H1 (cell line): Measurements from ENCODE around the gene RIMS1. TPM values are rescaled to one million over a fixed set of nuclear protein-coding genes. Genes with fewer than 3 reads are reported as not detected.

Experiments used
- CTCF ChIA-PET: fragments of 300-600 bp; sonication (Branson Sonifier 250); formaldehyde crosslinking; loops from one replicate; lab custom pipeline; 2021; ENCODE audit not compliant: partially characterized antibody; lab: Charles Lee
- POLR2A ChIA-PET: fragments of 300-600 bp; sonication (Branson Sonifier 250); formaldehyde crosslinking; loops from one replicate; lab custom pipeline; 2021; ENCODE audit warnings: inconsistent platforms; ENCODE audit not compliant: partially characterized antibody; lab: Charles Lee
- DNase-seq, 2 experiments: peaks; one replicate each; pipeline versions ENCODE4 v3.0.0 to v3.0.0-alpha.2; 2010 to 2022; ENCODE audit warnings: low spot score in 2 of 2, low read depth in 1 of 2, mixed read lengths in 1 of 2
- FAIRE-seq: peaks from 2 replicates; lab custom pipeline; 2011; peaks lifted over from hg19 to GRCh38; lab: Jason Lieb, UNC
- H2AFZ ChIP-seq: 2 replicates; pipeline ENCODE4 v1.8.1; 2012; ENCODE audit warnings: low read length, inconsistent platforms
- H2AK5ac ChIP-seq: 2 replicates; pipeline ENCODE4 v1.6.1; 2013; ENCODE audit warnings: low read depth, low read length
- H2BK120ac ChIP-seq: replicated peaks from 2 replicates; pipeline ENCODE3; 2013; ENCODE audit warnings: low read depth, low read length, inconsistent platforms
- H2BK12ac ChIP-seq: 2 replicates; pipeline ENCODE4 v1.6.1; 2013; ENCODE audit warnings: low read depth, low read length
- H2BK15ac ChIP-seq: 2 replicates; pipeline ENCODE4 v1.6.1; 2013; ENCODE audit warnings: low read length
- H2BK20ac ChIP-seq: 2 replicates; pipeline ENCODE4 v1.6.1; 2013; ENCODE audit warnings: low read length
- H2BK5ac ChIP-seq: 2 replicates; pipeline ENCODE4 v1.6.1; 2013; ENCODE audit warnings: low read depth, low read length
- H3K14ac ChIP-seq: 2 replicates; pipeline ENCODE4 v1.6.1; 2013; ENCODE audit warnings: inconsistent platforms; ENCODE audit not compliant: insufficient read length
- H3K18ac ChIP-seq: 2 replicates; pipeline ENCODE4 v1.6.1; 2013; ENCODE audit warnings: low read length; ENCODE audit errors: extremely low read depth
- H3K23ac ChIP-seq: 2 replicates; pipeline ENCODE4 v1.6.1; 2013; ENCODE audit warnings: inconsistent platforms; ENCODE audit not compliant: insufficient read length
- H3K23me2 ChIP-seq: 2 replicates; pipeline ENCODE4 v1.6.1; 2013; ENCODE audit warnings: low read depth, low read length
- H3K27ac ChIP-seq: 2 replicates; pipeline ENCODE4 v1.6.1; 2011; ENCODE audit warnings: low read depth, low read length, inconsistent platforms
- H3K27me3 ChIP-seq, 4 experiments: replicated peaks in 1 of 4; 1 replicate in 1 of 4; 2 replicates in 3 of 4; pipeline versions ENCODE4 v1.6.1 to v1.8.1; 2011 to 2013; ENCODE audit warnings: low read length in 3 of 4, mild to moderate bottlenecking in 3 of 4, inconsistent platforms in 2 of 4, mixed read lengths in 2 of 4, moderate library complexity in 1 of 4; ENCODE audit not compliant: control insufficient read depth in 3 of 4, insufficient read depth in 3 of 4; ENCODE audit errors: extremely low read depth in 1 of 4
- H3K36me3 ChIP-seq, 4 experiments: 2 replicates each; pipeline versions ENCODE4 v1.6.1 to v1.8.1; 2011 to 2013; ENCODE audit warnings: mild to moderate bottlenecking in 4 of 4, low read length in 3 of 4, moderate library complexity in 2 of 4, control low read depth in 1 of 4, inconsistent platforms in 1 of 4; ENCODE audit not compliant: insufficient read depth in 4 of 4, control insufficient read depth in 2 of 4
- H3K4ac ChIP-seq: replicated peaks from 2 replicates; pipeline ENCODE3; 2013; ENCODE audit warnings: low read length, low read depth, mixed read lengths, inconsistent platforms; ENCODE audit not compliant: insufficient read length
- H3K4me1 ChIP-seq, 4 experiments: replicated peaks in 1 of 4; 1 replicate in 1 of 4; 2 replicates in 3 of 4; pipeline versions ENCODE4 v1.6.1 to v1.8.1; 2011 to 2013; ENCODE audit warnings: low read length in 3 of 4, inconsistent platforms in 2 of 4, mixed read lengths in 1 of 4; ENCODE audit not compliant: insufficient read depth in 4 of 4, control insufficient read depth in 3 of 4
- H3K4me2 ChIP-seq, 2 experiments: 2 replicates each; pipeline versions ENCODE4 v1.6.1 to v1.8.1; 2011 to 2013; ENCODE audit warnings: low read depth in 2 of 2, low read length in 2 of 2, control low read depth in 1 of 2, inconsistent platforms in 1 of 2, mild to moderate bottlenecking in 1 of 2; ENCODE audit not compliant: insufficient read depth in 1 of 2
- H3K4me3 ChIP-seq, 4 experiments: fragments of 200-600, 300-600 bp in 1 of 4; sonication (generic), shearing (Covaris generic), sonication (Bioruptor Twin) in 1 of 4; 2 replicates each; pipeline versions ENCODE4 v1.5.1 to v1.8.1; 2011 to 2016; ENCODE audit warnings: low read length in 4 of 4, low read depth in 3 of 4, control low read depth in 2 of 4, inconsistent platforms in 2 of 4, mild to moderate bottlenecking in 2 of 4, mixed read lengths in 1 of 4, moderate library complexity in 1 of 4; ENCODE audit not compliant: insufficient read depth in 2 of 4; ENCODE audit errors: extremely low read depth in 1 of 4
- H3K56ac ChIP-seq: replicated peaks from 2 replicates; pipeline ENCODE3; 2013; ENCODE audit warnings: low read depth, mild to moderate bottlenecking, mixed read lengths, low read length, inconsistent platforms; ENCODE audit not compliant: insufficient read length
- H3K79me1 ChIP-seq: 2 replicates; pipeline ENCODE4 v1.6.1; 2013; ENCODE audit warnings: low read depth, low read length, control low read depth
- H3K79me2 ChIP-seq, 2 experiments: 2 replicates each; pipeline versions ENCODE4 v1.6.1 to v1.8.1; 2012 to 2013; ENCODE audit warnings: low read length in 2 of 2, mild to moderate bottlenecking in 2 of 2, inconsistent platforms in 1 of 2; ENCODE audit not compliant: insufficient read depth in 2 of 2, control insufficient read depth in 1 of 2
- H3K9ac ChIP-seq, 4 experiments: replicated peaks in 1 of 4; 1 replicate in 1 of 4; 2 replicates in 3 of 4; pipeline versions ENCODE4 v1.6.1 to v1.8.1; 2011 to 2013; ENCODE audit warnings: low read depth in 3 of 4, low read length in 3 of 4, control low read depth in 2 of 4, mild to moderate bottlenecking in 2 of 4, moderate library complexity in 2 of 4, inconsistent platforms in 1 of 4; ENCODE audit errors: extremely low read depth in 1 of 4
- H3K9me3 ChIP-seq, 2 experiments: 2 replicates each; pipeline versions ENCODE4 v1.6.1 to v1.8.1; 2012 to 2013; ENCODE audit warnings: mild to moderate bottlenecking in 2 of 2, moderate library complexity in 2 of 2, control low read depth in 1 of 2, inconsistent platforms in 1 of 2, low read depth in 1 of 2, low read length in 1 of 2, mixed read lengths in 1 of 2; ENCODE audit not compliant: insufficient read depth in 2 of 2
- H4K20me1 ChIP-seq, 2 experiments: replicated peaks in 1 of 2; 2 replicates each; pipeline versions ENCODE3 to v1.8.1; 2011 to 2013; ENCODE audit warnings: inconsistent platforms in 2 of 2, low read length in 2 of 2, mild to moderate bottlenecking in 1 of 2; ENCODE audit not compliant: insufficient read depth in 2 of 2, control insufficient read depth in 1 of 2
- H4K5ac ChIP-seq: 2 replicates; pipeline ENCODE4 v1.6.1; 2013; ENCODE audit warnings: low read length, low read depth, mixed read lengths, inconsistent platforms; ENCODE audit not compliant: insufficient read length
- H4K8ac ChIP-seq: 2 replicates; pipeline ENCODE4 v1.8.0; 2013; ENCODE audit warnings: mild to moderate bottlenecking, moderate library complexity, low read length, inconsistent platforms; ENCODE audit not compliant: insufficient read depth; ENCODE audit errors: extremely low read depth
- H4K91ac ChIP-seq: replicated peaks from 2 replicates; pipeline ENCODE3; 2013; ENCODE audit warnings: low read length, mixed read lengths, inconsistent platforms; ENCODE audit not compliant: insufficient read length
- CBX5 ChIP-seq: fragments of 300-800, 300-1000 bp; sonication (generic); IDR thresholded peaks from 2 replicates; pipeline ENCODE4 v1.7.1; 2016; ENCODE audit warnings: antibody characterized with exemption, low read length, low read depth
- CEBPB ChIP-seq: IDR thresholded peaks from 2 replicates; pipeline ENCODE4 v1.6.1; 2012; ENCODE audit warnings: low read depth, low read length
- CREB1 ChIP-seq: IDR thresholded peaks from 2 replicates; pipeline ENCODE4 v1.6.1; 2012; ENCODE audit warnings: inconsistent platforms
- E2F6 ChIP-seq: IDR thresholded peaks from 2 replicates; pipeline ENCODE4 v1.6.1; 2012; ENCODE audit warnings: inconsistent platforms
- RFX5 ChIP-seq: IDR thresholded peaks from 2 replicates; pipeline ENCODE4 v1.6.1; 2011; ENCODE audit warnings: low read depth, low read length, improper control_type of control experiment, borderline replicate concordance
- SRF ChIP-seq: IDR thresholded peaks from 2 replicates; pipeline ENCODE4 v1.6.1; 2011; ENCODE audit warnings: mild to moderate bottlenecking, low read depth, low read length, moderate library complexity
- TAF1 ChIP-seq: IDR thresholded peaks from 2 replicates; pipeline ENCODE4 v1.6.1; 2011; ENCODE audit warnings: mild to moderate bottlenecking, low read depth, low read length
- TAF7 ChIP-seq: optimal IDR thresholded peaks from 2 replicates; pipeline ENCODE3; 2011; ENCODE audit warnings: low read depth, mild to moderate bottlenecking, inconsistent platforms, low read length, moderate library complexity, borderline replicate concordance
- ZNF274 ChIP-seq: IDR thresholded peaks from 2 replicates; pipeline ENCODE4 v1.7.0; 2012; ENCODE audit warnings: low read length, borderline replicate concordance; ENCODE audit errors: extremely low read depth
- WGBS, 2 experiments: shearing (Covaris generic) in 1 of 2; methylation state at CpG; one replicate each; pipeline versions ENCODE4 v1.1.6 to v1.1.7; 2013 to 2015; ENCODE audit warnings: low lambda C conversion rate in 2 of 2, mixed read lengths in 2 of 2, inconsistent platforms in 1 of 2, low coverage in 1 of 2, missing lambda C conversion rate in 1 of 2; ENCODE audit not compliant: insufficient replicate concordance in 2 of 2, insufficient coverage in 1 of 2, insufficient read length in 1 of 2; ENCODE audit errors: extremely low coverage in 1 of 2, missing lambda C conversion rate in 1 of 2; 5-methylcytosine and 5-hydroxymethylcytosine counted together
- polyA plus RNA-seq, 7 experiments: library from polyadenylated mRNA; depleted of rRNA in 3 of 7; stranded (reverse) in 5 of 7; unstranded in 2 of 7; fragments of >200 nt in 5 of 7; fragments of 200-250 nt in 2 of 7; gene quantifications; 1 replicate in 5 of 7; 2 replicates in 1 of 7; 4 replicates in 1 of 7; pipeline versions ENCODE4 v1.2.1 to v1.2.3, GENCODE V29; 2011 to 2013; ENCODE audit warnings: missing spikeins in 2 of 7, mixed read lengths in 2 of 7
- total RNA-seq: library from RNA; stranded (reverse); fragmentation: NEBNext Ultra II Directional; extraction: Animal tissue kit (Norgen Biotek cat#: 25700); gene quantifications from 2 replicates; pipeline ENCODE4 v1.2.1, GENCODE V29; 2021

RIMS1 gene
- total and polyA plus RNA-seq, 2 of the 8 experiments (the other 6 are each of a cell fraction or from before 2014, with no cell fraction given) = 0.63 to 2.3 TPM

- Histone ChIP-seq H2AFZ (no peak overlapping the region), H3K9ac (no peak overlapping the region), H3K27me3 (no peaks in the 10 kb centered on the region), H2BK12ac (no peak overlapping the region), H4K91ac (no peak overlapping the region), H3K4me3 (no peak overlapping the region), H3K4ac (no peak overlapping the region), H4K20me1 (no peaks in the 10 kb centered on the region), H3K14ac (no peak overlapping the region), H3K23ac (no peak overlapping the region), H4K8ac (no peak overlapping the region), H3K4me2 (no peak overlapping the region), H3K27ac (no peak overlapping the region), H2BK120ac (no peak overlapping the region), H3K18ac (no peak overlapping the region), H2BK15ac (no peak overlapping the region), H3K4me1 (no peaks in the 10 kb centered on the region), H3K79me1 (no peaks in the 10 kb centered on the region), H2AK5ac (no peak overlapping the region), H3K79me2 (no peaks in the 10 kb centered on the region), H3K23me2 (no peaks in the 10 kb centered on the region; the same call in 1 of the 2 replicates), H3K36me3 (no peaks in the 10 kb centered on the region), H2BK20ac (no peak overlapping the region), H3K56ac (no peak overlapping the region), H4K5ac (no peak overlapping the region), H3K9me3 (no peaks in the 10 kb centered on the region), H2BK5ac (no peak overlapping the region)
- TF ChIP-seq TAF7 = no peak
- no peak for TF ChIP-seq CBX5
- no peak for TF ChIP-seq E2F6
- TF ChIP-seq CEBPB = no peak
- TF ChIP-seq RFX5 = no peak
- TF ChIP-seq SRF = no peak
- TF ChIP-seq CREB1 = no peak
- no peak for TF ChIP-seq ZNF274
- TF ChIP-seq TAF1 = no peak
- FAIRE-seq (no peak), DNase-seq (no peak)
- 94% methylated on average over 1 of the region's 1 CpG; no CpG with 5 or more reads in 1 of the 2 experiments for WGBS, 2 experiments
- ChIA-PET POLR2A (interaction anchor here (0.8 kb wide), 1 partner anchor 11 kb away, joined by 3 read pairs; no protein-coding TSS in a partner anchor), CTCF (interaction anchor here (1.2 kb wide), 1 partner anchor 10 kb away, joined by 3 read pairs; no protein-coding TSS in a partner anchor)
These were observed 14.3 kb downstream of the RIMS1 start for GRCh38 chr6:71900642-71901041.
